Smooth muscle cell (in vitro differentiated cells): ENCODE measurements around the gene JAG2. TPM values are rescaled to one million over a fixed set of nuclear protein-coding genes. Genes with fewer than 3 reads are reported as not detected.

Experiments
- DNase-seq: peaks from one replicate; lab custom pipeline; 2025; ENCODE audit not compliant: unreplicated experiment; lab: John Stamatoyannopoulos, UW
- H2AFZ ChIP-seq: fragments of 200-600 bp; sonication (generic); 2 replicates; pipeline ENCODE4 v1.6.0; 2016; ENCODE audit warnings: antibody characterized with exemption, low read depth, mild to moderate bottlenecking
- H3F3A ChIP-seq: fragments of 200-600 bp; sonication (generic); 2 replicates; pipeline ENCODE4 v1.6.0; 2017; ENCODE audit warnings: antibody characterized with exemption, low read depth
- H3K27ac ChIP-seq: fragments of 200-600 bp; sonication (generic); 2 replicates; pipeline ENCODE4 v1.5.1; 2016; ENCODE audit warnings: low read depth, mild to moderate bottlenecking
- H3K27me3 ChIP-seq: fragments of 200-600 bp; sonication (generic); 2 replicates; pipeline ENCODE4 v1.6.1; 2016; ENCODE audit warnings: low read depth, mild to moderate bottlenecking
- H3K36me3 ChIP-seq: fragments of 200-600 bp; sonication (generic); 2 replicates; pipeline ENCODE4 v1.5.1; 2016; ENCODE audit warnings: low read depth
- H3K4me1 ChIP-seq: fragments of 200-600 bp; sonication (generic); 2 replicates; pipeline ENCODE4 v1.5.1; 2016; ENCODE audit warnings: low read depth
- H3K4me2 ChIP-seq: fragments of 200-600 bp; sonication (generic); 2 replicates; pipeline ENCODE4 v1.6.0; 2016; ENCODE audit warnings: mild to moderate bottlenecking
- H3K4me3 ChIP-seq: fragments of 200-600 bp; sonication (generic); 2 replicates; pipeline ENCODE4 v1.5.1; 2016; ENCODE audit warnings: mild to moderate bottlenecking
- H3K79me2 ChIP-seq: fragments of 200-600 bp; sonication (generic); 2 replicates; pipeline ENCODE4 v1.6.0; 2016; ENCODE audit warnings: low read depth, mild to moderate bottlenecking
- H3K9ac ChIP-seq: fragments of 200-600 bp; sonication (generic); 2 replicates; pipeline ENCODE4 v1.6.0; 2016; ENCODE audit warnings: low read depth
- H3K9me3 ChIP-seq: fragments of 200-600 bp; sonication (generic); replicated peaks from 2 replicates; pipeline ENCODE4 v1.5.1; 2016; ENCODE audit warnings: low read depth
- H4K20me1 ChIP-seq: fragments of 200-600 bp; sonication (generic); 2 replicates; pipeline ENCODE4 v1.6.0; 2016; ENCODE audit warnings: low read depth
- WGBS: methylation state at CpG from one replicate; pipeline ENCODE4 v1.1.7; 2016; ENCODE audit warnings: low lambda C conversion rate; 5-methylcytosine and 5-hydroxymethylcytosine counted together
- polyA plus RNA-seq: library from polyadenylated mRNA; unstranded; fragments of >200 nt; fragmentation: Nextera tagmentation; extraction: Ambion mirVana; gene quantifications from 2 replicates; pipeline ENCODE4 v1.2.1, GENCODE V29; 2016
- total RNA-seq: library from RNA; depleted of rRNA; stranded (reverse); fragments of >200 nt; gene quantifications from 2 replicates; pipeline ENCODE4 v1.2.3, GENCODE V29; 2014
- TF ChIP-seq, protein P1 (sequence below): fragments of 200-600 bp; sonication (generic); IDR thresholded peaks from 2 replicates; pipeline ENCODE4 v1.5.1; 2017; ENCODE audit warnings: borderline replicate concordance, mild to moderate bottlenecking, antibody characterized with exemption; ENCODE audit not compliant: insufficient read depth, poor library complexity, severe bottlenecking

The JAG2 gene
- total and polyA plus RNA-seq, 2 experiments from 2014 or later = 5.0 to 5.8 TPM

DNA sequence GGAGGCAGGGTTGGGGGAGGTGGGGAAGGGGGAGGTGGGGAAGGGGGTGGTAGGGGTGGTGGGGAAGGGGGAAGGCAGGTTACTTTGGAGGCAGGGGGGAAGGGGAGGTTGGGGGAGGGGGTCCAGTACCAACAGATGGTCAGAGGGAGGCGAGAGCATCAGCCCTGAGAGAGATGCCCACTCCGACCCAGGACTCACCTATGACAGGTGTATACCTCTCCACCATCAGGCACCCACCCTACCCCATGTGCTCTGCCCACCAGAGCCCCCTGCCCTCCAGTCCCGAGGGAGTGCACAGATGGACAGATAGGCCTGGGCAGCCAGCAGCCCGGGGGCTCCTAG lies 18.6 kb downstream of the JAG2 start:
- Histone ChIP-seq H3K9me3 (no peaks in the 10 kb centered on the region), H3K4me1 (no peaks in the 10 kb centered on the region), H3K27me3 (no peaks in the 10 kb centered on the region), H3F3A (no peaks in the 10 kb centered on the region), H2AFZ (no peak overlapping the region), H3K79me2 (no peaks in the 10 kb centered on the region), H4K20me1 (no peaks in the 10 kb centered on the region), H3K4me3 (no peak overlapping the region), H3K9ac (no peak overlapping the region), H3K27ac (no peak overlapping the region), H3K4me2 (no peak overlapping the region), H3K36me3 (no peaks in the 10 kb centered on the region)
- WGBS = 82% methylated on average over 2 of the region's 4 CpGs
- TF ChIP-seq, protein P1, sequence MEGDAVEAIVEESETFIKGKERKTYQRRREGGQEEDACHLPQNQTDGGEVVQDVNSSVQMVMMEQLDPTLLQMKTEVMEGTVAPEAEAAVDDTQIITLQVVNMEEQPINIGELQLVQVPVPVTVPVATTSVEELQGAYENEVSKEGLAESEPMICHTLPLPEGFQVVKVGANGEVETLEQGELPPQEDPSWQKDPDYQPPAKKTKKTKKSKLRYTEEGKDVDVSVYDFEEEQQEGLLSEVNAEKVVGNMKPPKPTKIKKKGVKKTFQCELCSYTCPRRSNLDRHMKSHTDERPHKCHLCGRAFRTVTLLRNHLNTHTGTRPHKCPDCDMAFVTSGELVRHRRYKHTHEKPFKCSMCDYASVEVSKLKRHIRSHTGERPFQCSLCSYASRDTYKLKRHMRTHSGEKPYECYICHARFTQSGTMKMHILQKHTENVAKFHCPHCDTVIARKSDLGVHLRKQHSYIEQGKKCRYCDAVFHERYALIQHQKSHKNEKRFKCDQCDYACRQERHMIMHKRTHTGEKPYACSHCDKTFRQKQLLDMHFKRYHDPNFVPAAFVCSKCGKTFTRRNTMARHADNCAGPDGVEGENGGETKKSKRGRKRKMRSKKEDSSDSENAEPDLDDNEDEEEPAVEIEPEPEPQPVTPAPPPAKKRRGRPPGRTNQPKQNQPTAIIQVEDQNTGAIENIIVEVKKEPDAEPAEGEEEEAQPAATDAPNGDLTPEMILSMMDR = no peak
- no peak for DNase-seq

DNA sequence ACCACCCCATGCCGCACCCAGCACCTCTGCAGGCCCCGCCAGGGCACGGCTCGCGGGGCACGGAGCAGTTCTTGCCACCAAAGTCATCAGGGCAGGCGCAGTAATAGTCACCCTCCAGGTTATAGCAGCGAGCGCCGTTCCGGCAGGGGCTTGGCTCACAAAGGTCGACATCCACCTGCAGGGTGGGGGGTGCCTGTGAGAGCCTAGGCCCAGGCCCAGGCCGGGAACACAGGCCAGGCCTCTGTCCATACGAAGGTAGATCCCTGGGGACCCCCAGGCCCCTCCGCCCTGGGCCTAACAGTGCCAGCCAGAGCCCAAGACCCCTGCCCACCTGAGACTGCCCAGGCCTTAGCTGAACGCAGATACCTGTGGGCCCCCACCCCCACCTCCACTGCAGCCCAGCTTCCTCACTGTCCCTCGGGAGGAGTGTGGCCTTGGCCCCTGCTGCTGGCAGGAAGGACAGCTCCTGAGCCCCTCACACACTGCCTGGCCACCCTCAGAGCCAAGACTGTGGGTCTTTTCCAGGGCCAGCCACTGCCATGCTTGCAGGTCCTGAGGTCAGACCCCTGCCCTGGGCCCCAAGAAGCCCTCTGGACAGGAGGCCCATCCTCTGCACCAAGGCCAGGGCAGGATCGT lies 19.3 kb downstream of the JAG2 start:
- Histone ChIP-seq H3K27me3 (no peaks in the 10 kb centered on the region), H4K20me1 (no peaks in the 10 kb centered on the region), H2AFZ (no peak overlapping the region), H3F3A (no peaks in the 10 kb centered on the region), H3K9ac (no peak overlapping the region), H3K4me2 (no peak overlapping the region), H3K4me3 (no peak overlapping the region), H3K27ac (no peak overlapping the region), H3K79me2 (no peaks in the 10 kb centered on the region), H3K9me3 (no peaks in the 10 kb centered on the region), H3K36me3 (no peaks in the 10 kb centered on the region), H3K4me1 (no peaks in the 10 kb centered on the region)
- no peak for DNase-seq
- TF ChIP-seq, protein P1 = no peak
- WGBS = 90% methylated on average over 4 of the region's 18 CpGs

DNA sequence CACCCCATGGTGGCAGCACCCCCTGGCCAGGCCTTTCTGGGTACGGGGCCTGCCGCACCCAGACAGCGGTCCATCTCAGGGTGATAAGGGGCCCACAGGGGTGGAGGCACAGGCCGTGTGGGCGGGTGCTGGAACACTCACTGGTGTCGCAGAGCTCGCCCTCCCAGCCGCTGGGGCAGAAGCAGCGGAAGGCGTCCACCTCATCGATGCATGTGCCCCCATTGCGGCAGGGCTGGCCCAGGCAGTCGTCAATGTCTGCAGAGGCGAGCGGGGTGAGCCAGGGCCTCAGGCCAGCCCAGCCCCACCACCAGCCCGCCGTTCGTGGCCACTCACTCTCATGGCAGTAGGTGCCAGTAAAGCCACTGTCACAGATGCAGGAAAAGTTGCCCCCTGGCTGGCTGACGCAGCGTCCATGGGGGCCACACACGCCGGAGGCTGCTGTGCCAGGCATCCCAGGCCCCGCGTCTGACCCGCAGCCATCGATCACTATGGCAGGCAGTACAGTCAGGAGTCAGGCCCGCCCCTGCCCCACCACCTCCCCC lies 19.9 kb downstream of the JAG2 start:
- H3K27ac ChIP-seq = no peak overlapping the region
- H3K36me3 ChIP-seq = no peaks in the 10 kb centered on the region
- H3K9me3 ChIP-seq = no peaks in the 10 kb centered on the region
- no peaks in the 10 kb centered on the region for H4K20me1 ChIP-seq
- H3K4me3 ChIP-seq = no peak overlapping the region
- H3K9ac ChIP-seq = no peak overlapping the region
- 96% methylated on average over 24 of the region's 27 CpGs for WGBS
- no peak for DNase-seq
- TF ChIP-seq, protein P1 = no peak
- H3F3A ChIP-seq = no peaks in the 10 kb centered on the region
- no peaks in the 10 kb centered on the region for H3K4me1 ChIP-seq
- no peaks in the 10 kb centered on the region for H3K79me2 ChIP-seq
- no peaks in the 10 kb centered on the region for H3K27me3 ChIP-seq
- H2AFZ ChIP-seq = no peak overlapping the region
- no peak overlapping the region for H3K4me2 ChIP-seq
